ENCODE data around the gene ERGIC3. TPM values are rescaled to one million over a fixed set of nuclear protein-coding genes. Genes with fewer than 3 reads are reported as not detected.

The ERGIC3 gene
- total and polyA plus RNA-seq, 10 of the 15 experiments (the other 5 are each of a cell fraction or from before 2014, with no cell fraction given): 90.4 to 210 (median 139) TPM

DNA sequence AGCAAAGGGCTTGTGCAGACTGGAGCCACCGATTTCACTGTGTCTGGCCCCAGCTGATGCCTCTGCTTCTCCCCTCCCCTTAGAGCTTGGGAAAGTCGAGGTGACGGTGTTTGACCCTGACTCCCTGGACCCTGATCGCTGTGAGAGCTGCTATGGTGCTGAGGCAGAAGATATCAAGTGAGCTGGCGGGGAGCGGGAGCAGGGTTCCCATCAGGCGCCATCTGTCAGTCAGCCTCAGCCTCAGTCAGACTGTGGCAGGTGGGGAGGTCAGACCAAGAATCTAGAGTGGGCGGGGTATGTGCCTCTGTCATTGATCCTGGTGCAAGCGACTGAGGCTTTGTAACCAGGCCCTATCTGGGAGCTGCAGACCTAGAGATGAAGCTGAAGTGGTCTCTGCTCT lies 5.5 kb downstream of the ERGIC3 start (continued):
- TF ChIP-seq, protein P1, sequence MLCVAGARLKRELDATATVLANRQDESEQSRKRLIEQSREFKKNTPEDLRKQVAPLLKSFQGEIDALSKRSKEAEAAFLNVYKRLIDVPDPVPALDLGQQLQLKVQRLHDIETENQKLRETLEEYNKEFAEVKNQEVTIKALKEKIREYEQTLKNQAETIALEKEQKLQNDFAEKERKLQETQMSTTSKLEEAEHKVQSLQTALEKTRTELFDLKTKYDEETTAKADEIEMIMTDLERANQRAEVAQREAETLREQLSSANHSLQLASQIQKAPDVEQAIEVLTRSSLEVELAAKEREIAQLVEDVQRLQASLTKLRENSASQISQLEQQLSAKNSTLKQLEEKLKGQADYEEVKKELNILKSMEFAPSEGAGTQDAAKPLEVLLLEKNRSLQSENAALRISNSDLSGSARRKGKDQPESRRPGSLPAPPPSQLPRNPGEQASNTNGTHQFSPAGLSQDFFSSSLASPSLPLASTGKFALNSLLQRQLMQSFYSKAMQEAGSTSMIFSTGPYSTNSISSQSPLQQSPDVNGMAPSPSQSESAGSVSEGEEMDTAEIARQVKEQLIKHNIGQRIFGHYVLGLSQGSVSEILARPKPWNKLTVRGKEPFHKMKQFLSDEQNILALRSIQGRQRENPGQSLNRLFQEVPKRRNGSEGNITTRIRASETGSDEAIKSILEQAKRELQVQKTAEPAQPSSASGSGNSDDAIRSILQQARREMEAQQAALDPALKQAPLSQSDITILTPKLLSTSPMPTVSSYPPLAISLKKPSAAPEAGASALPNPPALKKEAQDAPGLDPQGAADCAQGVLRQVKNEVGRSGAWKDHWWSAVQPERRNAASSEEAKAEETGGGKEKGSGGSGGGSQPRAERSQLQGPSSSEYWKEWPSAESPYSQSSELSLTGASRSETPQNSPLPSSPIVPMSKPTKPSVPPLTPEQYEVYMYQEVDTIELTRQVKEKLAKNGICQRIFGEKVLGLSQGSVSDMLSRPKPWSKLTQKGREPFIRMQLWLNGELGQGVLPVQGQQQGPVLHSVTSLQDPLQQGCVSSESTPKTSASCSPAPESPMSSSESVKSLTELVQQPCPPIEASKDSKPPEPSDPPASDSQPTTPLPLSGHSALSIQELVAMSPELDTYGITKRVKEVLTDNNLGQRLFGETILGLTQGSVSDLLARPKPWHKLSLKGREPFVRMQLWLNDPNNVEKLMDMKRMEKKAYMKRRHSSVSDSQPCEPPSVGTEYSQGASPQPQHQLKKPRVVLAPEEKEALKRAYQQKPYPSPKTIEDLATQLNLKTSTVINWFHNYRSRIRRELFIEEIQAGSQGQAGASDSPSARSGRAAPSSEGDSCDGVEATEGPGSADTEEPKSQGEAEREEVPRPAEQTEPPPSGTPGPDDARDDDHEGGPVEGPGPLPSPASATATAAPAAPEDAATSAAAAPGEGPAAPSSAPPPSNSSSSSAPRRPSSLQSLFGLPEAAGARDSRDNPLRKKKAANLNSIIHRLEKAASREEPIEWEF (IDR thresholded peaks at IDR 0.05; ENCODE audit: insufficient replicate concordance, low read depth, low read length): no peak
- no peak for TF ChIP-seq BMI1 (IDR thresholded peaks at IDR 0.05; ENCODE audit: borderline replicate concordance)
- TF ChIP-seq, protein P2, sequence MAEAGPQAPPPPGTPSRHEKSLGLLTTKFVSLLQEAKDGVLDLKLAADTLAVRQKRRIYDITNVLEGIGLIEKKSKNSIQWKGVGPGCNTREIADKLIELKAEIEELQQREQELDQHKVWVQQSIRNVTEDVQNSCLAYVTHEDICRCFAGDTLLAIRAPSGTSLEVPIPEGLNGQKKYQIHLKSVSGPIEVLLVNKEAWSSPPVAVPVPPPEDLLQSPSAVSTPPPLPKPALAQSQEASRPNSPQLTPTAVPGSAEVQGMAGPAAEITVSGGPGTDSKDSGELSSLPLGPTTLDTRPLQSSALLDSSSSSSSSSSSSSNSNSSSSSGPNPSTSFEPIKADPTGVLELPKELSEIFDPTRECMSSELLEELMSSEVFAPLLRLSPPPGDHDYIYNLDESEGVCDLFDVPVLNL (IDR thresholded peaks at IDR 0.05; ENCODE audit: low read depth, low read length): no peak
- TF ChIP-seq ZBED1 (IDR thresholded peaks at IDR 0.05; ENCODE audit: borderline replicate concordance): no peak
- TF ChIP-seq, protein P3, sequence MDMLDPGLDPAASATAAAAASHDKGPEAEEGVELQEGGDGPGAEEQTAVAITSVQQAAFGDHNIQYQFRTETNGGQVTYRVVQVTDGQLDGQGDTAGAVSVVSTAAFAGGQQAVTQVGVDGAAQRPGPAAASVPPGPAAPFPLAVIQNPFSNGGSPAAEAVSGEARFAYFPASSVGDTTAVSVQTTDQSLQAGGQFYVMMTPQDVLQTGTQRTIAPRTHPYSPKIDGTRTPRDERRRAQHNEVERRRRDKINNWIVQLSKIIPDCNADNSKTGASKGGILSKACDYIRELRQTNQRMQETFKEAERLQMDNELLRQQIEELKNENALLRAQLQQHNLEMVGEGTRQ (IDR thresholded peaks at IDR 0.05; ENCODE audit: borderline replicate concordance, low read depth, low read length): no peak
- no peak for TF ChIP-seq ZNF217 (IDR thresholded peaks at IDR 0.05)

Measured in GM12878 (cell line).